Spleen (tissue), 7 donors: Measurements from ENCODE around the gene RBM5.

ENCODE experiments used
- POLR2A ChIP-seq, 3 donors: fragments of 450-650 bp; IDR thresholded peaks; one replicate each; pipeline ENCODE4 v1.5.1; 2017; ENCODE audit warnings: antibody characterized with exemption in 3 of 3, mild to moderate bottlenecking in 1 of 3
- TF ChIP-seq, protein P1 (sequence below), 11 experiments: fragments of 200-600 bp in 7 of 11; fragments of 450-650 bp in 4 of 11; sonication (generic) in 4 of 11; IDR thresholded peaks in 8 of 11; conservative IDR thresholded peaks in 3 of 11; 1 replicate in 7 of 11; 2 replicates in 4 of 11; pipeline versions ENCODE4 v1.4.0 to v1.8.0; 2016 to 2021; ENCODE audit warnings: antibody characterized with exemption in 11 of 11, inconsistent platforms in 4 of 11, mild to moderate bottlenecking in 1 of 11
- donor health status: DM: no; HTN: no; CAD: no; lungs with moderate emphysema.
- donor health status: DM: no; HTN: no; CAD: no.
- donor health status: DM: no; HTN: no; CAD: no.

DNA sequence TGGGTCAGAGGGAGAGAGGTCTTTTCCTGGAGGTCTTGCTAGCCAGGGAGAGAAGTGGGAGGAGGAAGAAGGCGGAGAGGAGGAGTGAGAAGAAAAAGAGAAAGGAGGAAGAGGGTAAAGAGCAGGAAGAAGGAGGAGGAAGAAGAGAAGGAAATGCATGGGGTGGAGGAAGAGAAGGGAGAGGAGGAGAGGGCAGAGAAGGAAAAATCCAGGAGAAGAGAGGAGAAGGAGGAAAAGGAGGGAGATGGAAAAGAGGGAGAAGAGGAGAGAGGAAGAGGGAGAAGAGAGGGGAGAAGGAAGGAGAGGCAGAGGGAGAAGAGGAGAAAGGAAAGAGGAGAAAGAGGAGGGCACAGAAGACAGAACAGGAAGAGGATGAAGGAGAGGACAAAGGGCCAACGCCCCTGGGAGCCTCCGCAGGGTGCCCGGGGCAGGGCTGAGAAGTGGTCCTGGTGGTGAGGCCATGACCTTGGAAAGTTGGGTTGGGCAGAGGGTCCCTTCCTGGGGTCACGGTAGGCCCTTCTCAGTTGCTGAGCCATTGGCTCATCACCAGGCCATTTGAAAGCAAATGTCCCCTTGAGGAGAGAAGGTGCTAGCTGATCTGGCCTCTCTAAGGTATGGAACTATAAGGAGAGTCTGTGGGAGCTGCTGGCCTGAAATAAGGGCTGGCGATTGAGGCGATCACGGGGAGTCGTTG is 65.2 kb downstream of the RBM5 start:
- TF ChIP-seq, protein P1, sequence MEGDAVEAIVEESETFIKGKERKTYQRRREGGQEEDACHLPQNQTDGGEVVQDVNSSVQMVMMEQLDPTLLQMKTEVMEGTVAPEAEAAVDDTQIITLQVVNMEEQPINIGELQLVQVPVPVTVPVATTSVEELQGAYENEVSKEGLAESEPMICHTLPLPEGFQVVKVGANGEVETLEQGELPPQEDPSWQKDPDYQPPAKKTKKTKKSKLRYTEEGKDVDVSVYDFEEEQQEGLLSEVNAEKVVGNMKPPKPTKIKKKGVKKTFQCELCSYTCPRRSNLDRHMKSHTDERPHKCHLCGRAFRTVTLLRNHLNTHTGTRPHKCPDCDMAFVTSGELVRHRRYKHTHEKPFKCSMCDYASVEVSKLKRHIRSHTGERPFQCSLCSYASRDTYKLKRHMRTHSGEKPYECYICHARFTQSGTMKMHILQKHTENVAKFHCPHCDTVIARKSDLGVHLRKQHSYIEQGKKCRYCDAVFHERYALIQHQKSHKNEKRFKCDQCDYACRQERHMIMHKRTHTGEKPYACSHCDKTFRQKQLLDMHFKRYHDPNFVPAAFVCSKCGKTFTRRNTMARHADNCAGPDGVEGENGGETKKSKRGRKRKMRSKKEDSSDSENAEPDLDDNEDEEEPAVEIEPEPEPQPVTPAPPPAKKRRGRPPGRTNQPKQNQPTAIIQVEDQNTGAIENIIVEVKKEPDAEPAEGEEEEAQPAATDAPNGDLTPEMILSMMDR (IDR thresholded peaks at IDR 0.05 in 8 of 11, conservative IDR thresholded peaks at IDR 0.05 in 3 of 11), result no peak
- TF ChIP-seq POLR2A (IDR thresholded peaks at IDR 0.05), result no peak
